GM12892 (cell line): ENCODE measurements around the gene TMEM131.

Source experiments
- POLR2A ChIP-seq: IDR thresholded peaks from 2 replicates; pipeline ENCODE4 v1.6.1; 2011; ENCODE audit warnings: low read depth, low read length, control low read depth
- TAF1 ChIP-seq: IDR thresholded peaks from 2 replicates; pipeline ENCODE4 v1.6.1; 2011; ENCODE audit warnings: low read depth, mild to moderate bottlenecking, control low read depth, low read length, borderline replicate concordance

DNA sequence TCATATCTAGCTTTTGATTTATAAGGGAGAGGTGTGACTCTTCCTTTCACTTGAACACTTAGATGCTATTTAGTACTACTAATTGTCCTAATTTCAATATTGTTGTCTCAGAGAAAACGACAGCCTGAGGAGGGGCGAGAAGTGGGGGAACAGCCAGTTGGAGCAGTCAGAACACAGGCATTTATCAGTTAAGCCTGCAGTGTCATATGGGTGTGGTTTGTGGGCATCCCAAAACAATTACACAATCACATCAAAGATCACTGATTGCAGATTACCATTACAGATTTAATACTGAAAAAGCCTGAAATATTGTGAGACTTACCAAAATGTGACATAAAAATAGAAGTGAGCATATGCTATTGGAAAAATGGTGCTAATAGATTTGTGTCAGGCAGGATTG is 15.8 kb downstream of the TMEM131 start:
- TF ChIP-seq POLR2A (no peak), TAF1 (no peak)
